PC-3 (cell line): ENCODE results near the gene TMEM191C.
"Not testable (repeated sequence)": the region's sequence is repeated elsewhere in the genome, so short reads cannot be mapped to it uniquely, and the experiment has no call there.

ENCODE experiments used
- CTCF ChIP-seq: fragments of 300-600 bp; sonication (generic); conservative IDR thresholded peaks from 2 replicates; pipeline ENCODE4 v1.5.1; 2017; ENCODE audit warnings: antibody characterized with exemption, low read depth, mild to moderate bottlenecking, low read length
- EZH2 ChIP-seq: fragments of 300-600 bp; sonication (generic); IDR thresholded peaks from one replicate; pipeline ENCODE4 v1.6.1; 2017; ENCODE audit warnings: antibody characterized with exemption, mild to moderate bottlenecking, low read length; ENCODE audit not compliant: unreplicated experiment

- not testable (repeated sequence) for TF ChIP-seq CTCF, EZH2
Observed at GRCh38 chr22:21468194-21469096, 1.3 kb downstream of the TMEM191C start.
